Muscle layer of colon (tissue), 2 donors: ENCODE data around the gene NXPH3.
A peak's percentile ranks its signal among the peaks of the same experiment; 100 is the strongest.

Experiments used
- H3K27ac ChIP-seq: one replicate; pipeline ENCODE4 v1.7.0; 2013; ENCODE audit warnings: low read depth, mild to moderate bottlenecking, low read length, moderate library complexity
- H3K27me3 ChIP-seq, 2 donors: one replicate each; pipeline ENCODE4 v1.7.0; 2013; ENCODE audit warnings: low read length in 2 of 2, mild to moderate bottlenecking in 2 of 2; ENCODE audit not compliant: insufficient read depth in 2 of 2, control insufficient read depth in 1 of 2
- H3K36me3 ChIP-seq: one replicate; pipeline ENCODE4 v1.7.0; 2013; ENCODE audit warnings: mild to moderate bottlenecking, low read length; ENCODE audit not compliant: insufficient read depth
- H3K4me1 ChIP-seq: one replicate; pipeline ENCODE4 v1.7.0; 2013; ENCODE audit warnings: mild to moderate bottlenecking, low read length; ENCODE audit not compliant: insufficient read depth
- H3K4me3 ChIP-seq, 2 donors: one replicate each; pipeline ENCODE4 v1.7.0; 2013; ENCODE audit warnings: low read length in 2 of 2, low read depth in 1 of 2, mild to moderate bottlenecking in 1 of 2, moderate library complexity in 1 of 2
- H3K9ac ChIP-seq: one replicate; pipeline ENCODE4 v1.7.0; 2013; ENCODE audit warnings: low read length
- H3K9me3 ChIP-seq: one replicate; pipeline ENCODE4 v1.7.0; 2013; ENCODE audit warnings: mild to moderate bottlenecking, low read length
- donor health status: abdominal sarcoma.
- donor health status: Adenocarcinoma of cecum.

NXPH3 gene

DNA sequence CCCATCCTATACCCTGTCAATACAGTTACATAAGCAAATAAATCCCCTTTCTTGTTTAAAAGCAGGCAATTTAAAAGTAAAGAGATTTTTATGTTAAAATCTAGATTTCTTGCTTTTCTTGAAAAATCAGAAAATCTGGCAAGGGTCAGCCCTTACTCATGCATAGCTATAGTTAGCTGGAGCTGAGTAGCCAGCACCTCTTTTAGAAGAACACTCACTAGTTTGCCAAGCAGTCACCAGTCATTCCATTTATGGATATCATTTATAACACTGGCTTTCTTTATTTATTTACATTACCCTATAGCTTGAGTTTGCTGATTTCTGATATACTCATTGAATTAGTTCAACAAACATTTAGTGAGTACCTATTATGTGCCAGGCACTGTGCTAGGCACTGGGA lies 45.7 kb downstream of the NXPH3 start:
- H3K9me3 ChIP-seq: no peaks in the 10 kb centered on the region
- H3K27me3 ChIP-seq: no peaks in the 10 kb centered on the region
- no peak overlapping the region for H3K9ac ChIP-seq
- H3K4me1 ChIP-seq: peaks cover 54% of the 10 kb centered on the region
- H3K4me3 ChIP-seq: no peak overlapping the region
- H3K36me3 ChIP-seq: peaks cover 54% of the 10 kb centered on the region
- H3K27ac ChIP-seq: peak overlapping the region; percentile 39

DNA sequence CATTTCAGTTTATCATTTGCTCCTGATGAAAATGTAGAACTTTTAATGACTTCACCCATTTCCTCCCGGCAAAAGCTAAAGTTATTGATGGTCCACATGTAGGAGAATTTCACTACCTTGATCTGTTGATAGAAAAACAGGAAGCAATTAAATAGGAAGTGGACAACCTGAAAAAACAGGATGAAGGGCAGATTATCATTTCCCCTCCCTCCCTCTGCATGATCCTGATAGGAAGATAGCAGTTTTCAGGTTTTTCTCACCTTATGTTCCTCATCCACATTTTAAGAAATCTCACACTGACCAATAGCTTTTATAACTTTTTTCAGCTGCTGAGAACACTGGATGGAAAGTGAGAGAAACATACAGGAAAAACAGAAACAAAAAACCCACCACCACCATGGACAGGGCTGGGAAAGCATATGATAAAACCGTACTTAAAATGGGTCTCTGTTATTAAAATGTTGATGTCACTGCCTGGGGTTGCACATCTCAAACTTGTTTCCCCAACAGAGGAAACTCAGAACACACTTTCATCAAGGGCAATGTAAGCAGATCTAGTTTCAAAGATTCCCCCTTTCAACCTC lies 46.4 kb downstream of the NXPH3 start:
- H3K27me3 ChIP-seq: no peaks in the 10 kb centered on the region
- H3K4me3 ChIP-seq: no peak overlapping the region
- H3K36me3 ChIP-seq: peaks cover 47% of the 10 kb centered on the region
- H3K4me1 ChIP-seq: peaks cover 49% of the 10 kb centered on the region
- peak overlapping the region; percentile 39 for H3K27ac ChIP-seq
- H3K9ac ChIP-seq: no peak overlapping the region
- H3K9me3 ChIP-seq: no peaks in the 10 kb centered on the region

DNA sequence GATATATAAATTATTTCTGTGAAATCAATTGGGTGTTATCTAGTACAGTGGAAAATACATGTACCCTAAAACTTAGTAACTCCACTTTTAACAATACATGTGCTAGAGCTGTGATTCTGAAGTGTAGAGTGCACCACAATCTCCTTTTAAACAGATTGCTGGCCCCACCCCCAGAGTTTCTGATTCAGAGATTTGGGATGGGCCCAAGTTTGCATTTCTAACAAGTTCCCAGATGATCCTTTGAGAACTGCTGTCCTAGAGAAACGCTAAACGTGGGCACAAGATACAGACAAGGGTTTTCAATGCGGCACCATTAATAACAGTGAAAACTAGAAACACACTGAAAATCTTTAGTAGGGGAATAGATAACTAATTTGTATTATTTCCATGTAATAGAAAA lies 49.2 kb downstream of the NXPH3 start:
- peaks cover 64% of the 10 kb centered on the region for H3K4me1 ChIP-seq
- no peak overlapping the region for H3K9ac ChIP-seq
- H3K36me3 ChIP-seq: peaks cover 26% of the 10 kb centered on the region
- no peak overlapping the region for H3K27ac ChIP-seq
- no peaks in the 10 kb centered on the region for H3K27me3 ChIP-seq
- H3K4me3 ChIP-seq: no peak overlapping the region
- no peaks in the 10 kb centered on the region for H3K9me3 ChIP-seq

DNA sequence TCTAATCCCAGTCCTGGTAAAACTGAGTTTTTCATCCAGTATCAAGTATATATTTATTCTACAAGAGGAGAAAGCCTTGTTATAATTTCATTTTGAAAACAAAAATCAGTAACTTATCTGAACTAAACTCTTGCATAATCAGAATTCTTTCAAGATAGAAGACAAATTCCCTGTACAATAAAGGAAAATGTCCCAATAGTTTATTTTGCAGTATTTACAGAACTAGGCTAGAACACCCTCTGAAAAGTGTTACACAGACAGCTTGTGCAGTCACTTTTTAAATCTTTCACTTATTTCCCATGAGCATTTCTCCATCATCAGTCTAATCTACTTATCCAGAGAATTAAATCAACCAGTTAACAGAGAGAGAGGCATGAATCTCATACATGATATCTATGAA lies 53.8 kb downstream of the NXPH3 start:
- no peaks in the 10 kb centered on the region for H3K36me3 ChIP-seq
- H3K9me3 ChIP-seq: no peaks in the 10 kb centered on the region
- H3K4me1 ChIP-seq: peaks cover 80% of the 10 kb centered on the region
- no peak overlapping the region for H3K27ac ChIP-seq
- no peaks in the 10 kb centered on the region for H3K27me3 ChIP-seq
- H3K4me3 ChIP-seq: no peak overlapping the region
- H3K9ac ChIP-seq: no peak overlapping the region

DNA sequence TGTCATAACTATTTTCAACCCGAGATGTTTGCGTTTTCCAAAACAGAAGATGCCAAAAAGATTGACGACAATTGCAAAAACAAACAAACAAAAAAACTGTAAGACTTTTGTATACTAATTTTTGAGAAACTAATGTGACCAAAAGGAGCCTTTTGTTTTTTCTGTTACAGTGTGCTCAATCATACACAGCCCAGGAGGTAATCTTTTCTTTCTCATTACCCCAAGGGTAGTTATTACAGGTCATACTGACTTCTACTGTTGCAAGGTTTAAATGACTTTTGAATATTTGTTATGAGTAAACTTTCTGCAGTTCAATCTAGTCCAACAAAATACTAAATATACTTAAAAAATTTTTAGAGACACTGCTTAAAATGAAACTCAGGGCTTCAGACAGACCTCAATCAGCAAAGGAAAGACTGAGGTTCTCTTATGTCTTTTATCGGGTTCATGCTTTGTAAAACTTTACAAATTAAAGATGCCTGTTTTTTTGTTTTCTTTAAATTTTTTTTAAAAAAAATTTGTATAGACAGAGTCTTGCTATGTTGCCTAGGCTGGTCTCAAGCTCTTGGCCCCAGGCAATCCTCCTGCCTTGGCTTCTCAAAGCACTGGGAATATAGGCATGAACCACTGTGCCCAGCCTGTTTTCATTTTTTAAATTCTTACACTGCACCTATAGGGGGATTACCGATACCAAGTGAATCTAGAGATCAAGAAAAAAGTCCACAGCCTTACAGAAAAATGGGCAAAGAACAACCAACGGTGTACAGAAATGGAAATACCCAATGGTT lies 54.6 kb downstream of the NXPH3 start:
- H3K27ac ChIP-seq: no peak overlapping the region
- no peaks in the 10 kb centered on the region for H3K9me3 ChIP-seq
- H3K9ac ChIP-seq: no peak overlapping the region
- H3K36me3 ChIP-seq: no peaks in the 10 kb centered on the region
- H3K27me3 ChIP-seq: no peaks in the 10 kb centered on the region
- H3K4me1 ChIP-seq: peaks cover 81% of the 10 kb centered on the region
- no peak overlapping the region for H3K4me3 ChIP-seq

DNA sequence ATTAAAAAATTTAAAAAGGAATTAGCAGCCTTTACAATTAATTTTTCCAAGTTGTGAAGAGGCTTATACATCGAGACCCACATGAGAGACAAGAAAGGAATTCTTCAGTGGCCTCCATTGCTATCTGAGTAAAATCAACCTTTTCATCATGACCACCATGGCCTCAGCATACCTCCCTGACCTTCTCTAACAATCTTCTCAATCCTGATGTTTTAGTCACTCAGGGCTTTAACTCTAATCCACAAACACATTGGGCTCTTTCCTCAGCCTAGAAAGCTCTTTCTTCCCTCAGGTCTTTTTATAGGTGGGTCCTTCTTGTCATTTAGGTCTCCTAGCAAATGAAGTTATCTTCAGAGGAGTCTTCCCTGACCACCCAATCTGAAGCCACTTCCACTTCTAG lies 55.8 kb downstream of the NXPH3 start:
- Histone ChIP-seq H3K9me3 (no peaks in the 10 kb centered on the region), H3K9ac (no peak overlapping the region), H3K36me3 (no peaks in the 10 kb centered on the region), H3K4me3 (no peak overlapping the region), H3K4me1 (peaks cover 80% of the 10 kb centered on the region), H3K27ac (no peak overlapping the region), H3K27me3 (no peaks in the 10 kb centered on the region)
